Colonic mucosa (tissue), 4 donors: ENCODE results near the gene CCDC182. TPM values are rescaled to one million over a fixed set of nuclear protein-coding genes. Genes with fewer than 3 reads are reported as not detected.

ENCODE experiments used
- DNase-seq: peaks from one replicate; pipeline ENCODE4 v3.0.0-alpha.2; 2020
- H3K27ac ChIP-seq: fragments of 200-600 bp; one replicate; pipeline ENCODE4 v1.8.0; 2021
- H3K27me3 ChIP-seq: fragments of 200-600 bp; one replicate; pipeline ENCODE4 v1.8.0; 2021
- H3K36me3 ChIP-seq: fragments of 200-600 bp; one replicate; pipeline ENCODE4 v1.8.0; 2021
- H3K4me1 ChIP-seq: fragments of 200-600 bp; one replicate; pipeline ENCODE4 v1.8.0; 2021; ENCODE audit warnings: mild to moderate bottlenecking
- H3K4me3 ChIP-seq: fragments of 200-600 bp; one replicate; pipeline ENCODE4 v1.8.0; 2021
- H3K9ac ChIP-seq, 2 donors: one replicate each; pipeline ENCODE4 v1.7.0; 2013; ENCODE audit warnings: control low read depth in 2 of 2, low read depth in 2 of 2, low read length in 2 of 2
- H3K9me3 ChIP-seq: fragments of 200-600 bp; one replicate; pipeline ENCODE4 v1.8.0; 2021
- intact Hi-C: fragments of 100-400 bp; cut with DNase I; formaldehyde crosslinking; loops from one replicate; pipeline ENCODE4 v1.14.1; 2022
- total RNA-seq, 2 donors: library from RNA; stranded (reverse); fragmentation: NEBNext Ultra II Directional in 1 of 2; extraction: Animal tissue kit (Norgen Biotek cat#: 25700) in 1 of 2; gene quantifications; one replicate each; pipeline ENCODE4 v1.2.1, GENCODE V29; 2021
- TF ChIP-seq, protein P1 (sequence below): fragments of 200-600 bp; IDR thresholded peaks from one replicate; pipeline ENCODE4 v1.8.0; 2022; ENCODE audit warnings: antibody characterized with exemption, mild to moderate bottlenecking
- donor health status: healthy.
- donor health status: DM: no; HTN: no; CAD: no.
- donor health status: DM: no; HTN: no; CAD: no.

The CCDC182 gene
- total RNA-seq, 2 donors from 2014 or later, result not detected

DNA sequence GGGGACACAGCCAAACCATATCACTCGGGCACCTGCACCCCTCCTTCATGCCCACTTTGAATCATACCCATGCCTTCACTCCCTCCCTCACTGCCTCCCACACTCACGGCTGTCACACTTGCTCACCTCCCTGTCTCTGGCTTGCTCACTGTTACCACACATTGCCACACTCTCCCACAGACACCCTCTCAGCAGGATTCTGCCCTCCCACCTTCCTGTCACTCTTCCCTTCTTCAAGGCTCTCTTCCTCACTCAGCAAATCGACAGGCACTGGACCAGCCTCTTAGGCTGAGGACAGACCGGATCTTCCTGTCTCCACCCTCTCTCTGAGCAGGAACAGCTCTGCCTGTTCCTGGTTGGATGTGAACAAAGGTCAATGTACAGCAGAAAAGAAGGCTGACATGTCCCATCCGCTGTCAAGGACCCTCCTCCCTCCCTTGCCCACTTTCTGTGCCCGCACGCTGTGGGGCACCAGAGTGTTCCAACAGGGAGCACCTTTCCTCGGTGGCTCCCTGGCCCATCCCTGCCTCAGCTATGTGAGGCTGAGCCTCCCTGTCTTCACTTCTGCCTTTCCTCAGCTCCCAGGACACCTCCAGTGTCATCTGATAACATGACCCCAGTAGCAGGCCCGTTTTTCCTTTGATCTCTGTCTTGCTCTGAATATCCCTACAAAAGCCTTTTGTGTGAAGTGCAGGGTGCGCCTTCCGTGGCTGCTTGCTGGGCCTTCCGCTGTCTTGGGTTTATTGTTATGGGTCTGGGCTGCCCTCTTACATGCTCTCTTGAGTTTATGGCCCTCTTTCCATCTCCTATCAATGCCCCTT lies 47.0 kb downstream of the CCDC182 start:
- Histone ChIP-seq H3K27me3 (no peaks in the 10 kb centered on the region), H3K4me3 (no peak overlapping the region), H3K36me3 (no peaks in the 10 kb centered on the region), H3K27ac (no peak overlapping the region), H3K9ac (no peak overlapping the region), H3K4me1 (no peaks in the 10 kb centered on the region), H3K9me3 (no peaks in the 10 kb centered on the region)
- intact Hi-C loops, result no loop called here
- DNase-seq, result peak; percentile 40
- TF ChIP-seq, protein P1, sequence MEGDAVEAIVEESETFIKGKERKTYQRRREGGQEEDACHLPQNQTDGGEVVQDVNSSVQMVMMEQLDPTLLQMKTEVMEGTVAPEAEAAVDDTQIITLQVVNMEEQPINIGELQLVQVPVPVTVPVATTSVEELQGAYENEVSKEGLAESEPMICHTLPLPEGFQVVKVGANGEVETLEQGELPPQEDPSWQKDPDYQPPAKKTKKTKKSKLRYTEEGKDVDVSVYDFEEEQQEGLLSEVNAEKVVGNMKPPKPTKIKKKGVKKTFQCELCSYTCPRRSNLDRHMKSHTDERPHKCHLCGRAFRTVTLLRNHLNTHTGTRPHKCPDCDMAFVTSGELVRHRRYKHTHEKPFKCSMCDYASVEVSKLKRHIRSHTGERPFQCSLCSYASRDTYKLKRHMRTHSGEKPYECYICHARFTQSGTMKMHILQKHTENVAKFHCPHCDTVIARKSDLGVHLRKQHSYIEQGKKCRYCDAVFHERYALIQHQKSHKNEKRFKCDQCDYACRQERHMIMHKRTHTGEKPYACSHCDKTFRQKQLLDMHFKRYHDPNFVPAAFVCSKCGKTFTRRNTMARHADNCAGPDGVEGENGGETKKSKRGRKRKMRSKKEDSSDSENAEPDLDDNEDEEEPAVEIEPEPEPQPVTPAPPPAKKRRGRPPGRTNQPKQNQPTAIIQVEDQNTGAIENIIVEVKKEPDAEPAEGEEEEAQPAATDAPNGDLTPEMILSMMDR, result no peak

DNA sequence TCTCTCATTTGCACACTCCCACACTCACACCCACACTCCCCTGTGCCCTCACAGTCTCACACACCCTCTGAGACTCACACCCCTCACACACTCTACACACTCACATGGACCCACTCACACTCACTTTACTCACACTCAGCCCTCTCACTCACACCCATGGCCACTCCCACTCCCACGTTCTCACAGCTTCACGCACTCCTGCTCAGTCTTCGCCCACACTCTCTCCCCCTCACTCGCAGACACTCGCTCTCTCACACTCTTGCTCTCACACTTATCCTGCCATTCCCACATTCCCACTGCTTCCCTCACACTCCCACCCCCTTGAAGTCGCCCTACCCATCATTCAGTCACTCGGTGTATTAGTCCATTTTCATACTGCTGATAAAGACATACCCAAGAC lies 47.9 kb downstream of the CCDC182 start:
- Histone ChIP-seq H3K9ac (no peak overlapping the region), H3K27me3 (no peaks in the 10 kb centered on the region), H3K4me3 (no peak overlapping the region), H3K4me1 (no peaks in the 10 kb centered on the region), H3K36me3 (no peaks in the 10 kb centered on the region), H3K27ac (no peak overlapping the region), H3K9me3 (no peaks in the 10 kb centered on the region)
- intact Hi-C loops, result no loop called here
- TF ChIP-seq, protein P1, result no peak
- DNase-seq, result no peak

DNA sequence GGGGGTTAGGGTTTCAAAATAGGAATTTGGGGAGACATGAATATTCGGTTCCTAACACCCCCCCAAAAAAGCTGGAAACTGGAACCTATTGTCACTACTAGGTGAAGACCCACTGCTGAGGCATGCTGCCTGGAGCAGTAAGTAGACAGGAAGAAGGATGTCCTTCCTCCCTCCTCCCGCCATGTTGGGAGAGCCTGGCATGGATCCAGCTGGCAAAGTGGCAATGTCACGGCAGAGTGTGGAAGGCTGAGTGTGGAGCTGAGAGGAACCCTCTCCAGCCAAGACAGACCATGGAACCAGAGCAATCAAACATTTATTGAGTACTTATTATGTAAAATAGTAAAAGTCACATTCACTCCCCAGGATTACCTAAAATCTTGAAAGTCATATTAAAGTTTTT lies 49.0 kb downstream of the CCDC182 start:
- intact Hi-C loops, result no loop called here
- Histone ChIP-seq H3K27ac (no peak overlapping the region), H3K4me3 (no peak overlapping the region), H3K36me3 (no peaks in the 10 kb centered on the region), H3K4me1 (no peaks in the 10 kb centered on the region), H3K9ac (no peak overlapping the region), H3K9me3 (no peaks in the 10 kb centered on the region), H3K27me3 (no peaks in the 10 kb centered on the region)
- TF ChIP-seq, protein P1, result no peak
- no peak for DNase-seq

Other genes with a start within 250 kb of the CCDC182 start
- gene MRPS23, start 104.7 kb upstream of the CCDC182 start, total RNA-seq, result 10 to 100 TPM; 19.3 to 43.6 TPM
- gene CUEDC1, start 210.1 kb upstream of the CCDC182 start, total RNA-seq, result 10 to 100 TPM; 14.7 to 15.2 TPM
- 10 to 100 TPM; 35.7 to 52.8 TPM for gene VEZF1, start 243.0 kb upstream of the CCDC182 start, total RNA-seq